ENCODE measurements around the gene USP31.
"Not testable (repeated sequence)": the region's sequence is repeated elsewhere in the genome, so short reads cannot be mapped to it uniquely, and the experiment has no call there.

Gene USP31

GRCh38 chr16:23146877-23147601, 2.2 kb downstream of the USP31 start:
- Histone ChIP-seq H3K4me3 (ENCODE audit: insufficient read depth, low read depth, low read length) (no peak overlapping the region), H3K4me1 (ENCODE audit: control insufficient read depth, insufficient read depth, low read length) (peaks cover 17% of the 10 kb centered on the region)
- 78 to 85% methylated on average over 17 of the region's 17 CpGs for WGBS, 2 experiments

GRCh38 chr16:23145608-23146007, 3.6 kb downstream of the USP31 start:
- Histone ChIP-seq H3K4me1 (ENCODE audit: control insufficient read depth, insufficient read depth, low read length) (peaks cover 17% of the 10 kb centered on the region), H3K4me3 (ENCODE audit: insufficient read depth, low read depth, low read length) (no peak overlapping the region), H3K36me3 (ENCODE audit: control insufficient read depth, insufficient read depth, low read length) (no peaks in the 10 kb centered on the region), H3K9me3 (ENCODE audit: control insufficient read depth, low read length) (no peaks in the 10 kb centered on the region), H3K27me3 (ENCODE audit: control insufficient read depth, insufficient read depth, low read length, poor library complexity, severe bottlenecking) (peaks cover 8% of the 10 kb centered on the region), H3K27ac (ENCODE audit: insufficient read depth, low read depth, low read length, poor library complexity, severe bottlenecking) (no peak overlapping the region)
- WGBS, 2 experiments: 61 to 69% methylated on average over 3 of the region's 3 CpGs

More at GRCh38 chr16:23146877-23147601, 2.2 kb downstream of the USP31 start:
- Histone ChIP-seq H3K36me3 (ENCODE audit: control insufficient read depth, insufficient read depth, low read length) (no peaks in the 10 kb centered on the region), H3K9me3 (ENCODE audit: control insufficient read depth, low read length) (no peaks in the 10 kb centered on the region), H3K27ac (ENCODE audit: insufficient read depth, low read depth, low read length, poor library complexity, severe bottlenecking) (no peak overlapping the region), H3K27me3 (ENCODE audit: control insufficient read depth, insufficient read depth, low read length, poor library complexity, severe bottlenecking) (peaks cover 15% of the 10 kb centered on the region)

DNA sequence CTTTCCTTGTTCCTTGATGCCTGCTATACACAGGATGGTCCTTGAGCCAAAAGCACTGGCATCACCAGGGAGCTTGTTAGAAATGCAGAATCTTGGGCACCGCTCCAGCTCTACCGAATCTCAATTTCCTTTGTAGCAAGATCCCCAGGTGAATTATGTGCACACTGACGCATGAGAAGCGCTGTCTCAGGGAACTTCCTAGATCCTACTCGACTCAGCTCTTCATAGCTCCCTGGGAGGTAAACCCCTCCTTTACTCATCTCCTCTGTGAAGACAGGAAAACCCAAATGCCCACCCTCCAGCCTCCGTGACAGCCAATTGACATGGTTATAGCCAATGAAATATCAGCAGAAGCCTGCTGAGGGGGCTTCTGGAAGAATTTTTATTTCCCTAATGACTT, 4.1 kb downstream of the USP31 start:
- H3K36me3 ChIP-seq (ENCODE audit: control insufficient read depth, insufficient read depth, low read length): no peaks in the 10 kb centered on the region
- H3K4me1 ChIP-seq (ENCODE audit: control insufficient read depth, insufficient read depth, low read length): peaks cover 17% of the 10 kb centered on the region
- peaks cover 4% of the 10 kb centered on the region for H3K27me3 ChIP-seq (ENCODE audit: control insufficient read depth, insufficient read depth, low read length, poor library complexity, severe bottlenecking)
- H3K9me3 ChIP-seq (ENCODE audit: control insufficient read depth, low read length): no peaks in the 10 kb centered on the region
- WGBS, 2 experiments: 52 to 54% methylated on average over 6 of the region's 6 CpGs
- no peak overlapping the region for H3K27ac ChIP-seq (ENCODE audit: insufficient read depth, low read depth, low read length, poor library complexity, severe bottlenecking)
- H3K4me3 ChIP-seq (ENCODE audit: insufficient read depth, low read depth, low read length): no peak overlapping the region

- not testable (repeated sequence) for H3K27ac ChIP-seq (ENCODE audit: insufficient read depth, low read depth, low read length, poor library complexity, severe bottlenecking); H3K4me3 ChIP-seq (ENCODE audit: insufficient read depth, low read depth, low read length)
- 96 to 97% methylated on average over 9 of the region's 9 CpGs for WGBS, 2 experiments
Measured at GRCh38 chr16:23144393-23144792, 4.9 kb downstream of the USP31 start.

GRCh38 chr16:23143391-23143790, 5.9 kb downstream of the USP31 start:
- Histone ChIP-seq H3K27me3 (ENCODE audit: control insufficient read depth, insufficient read depth, low read length, poor library complexity, severe bottlenecking) (no peaks in the 10 kb centered on the region), H3K4me1 (ENCODE audit: control insufficient read depth, insufficient read depth, low read length) (peaks cover 14% of the 10 kb centered on the region), H3K9me3 (ENCODE audit: control insufficient read depth, low read length) (no peaks in the 10 kb centered on the region), H3K27ac (ENCODE audit: insufficient read depth, low read depth, low read length, poor library complexity, severe bottlenecking) (no peak overlapping the region), H3K36me3 (ENCODE audit: control insufficient read depth, insufficient read depth, low read length) (no peaks in the 10 kb centered on the region), H3K4me3 (ENCODE audit: insufficient read depth, low read depth, low read length) (no peak overlapping the region)
- WGBS, 2 experiments: 90 to 93% methylated on average over 3 of the region's 3 CpGs

More at GRCh38 chr16:23144393-23144792, 4.9 kb downstream of the USP31 start:
- H3K9me3 ChIP-seq (ENCODE audit: control insufficient read depth, low read length); H3K36me3 ChIP-seq (ENCODE audit: control insufficient read depth, insufficient read depth, low read length); H3K27me3 ChIP-seq (ENCODE audit: control insufficient read depth, insufficient read depth, low read length, poor library complexity, severe bottlenecking): not testable (repeated sequence)
- H3K4me1 ChIP-seq (ENCODE audit: control insufficient read depth, insufficient read depth, low read length): peaks cover 14% of the 10 kb centered on the region

- no peaks in the 10 kb centered on the region for H3K27me3 ChIP-seq (ENCODE audit: control insufficient read depth, insufficient read depth, low read length, poor library complexity, severe bottlenecking)
- no peak overlapping the region for H3K4me3 ChIP-seq (ENCODE audit: insufficient read depth, low read depth, low read length)
- peaks cover 14% of the 10 kb centered on the region for H3K4me1 ChIP-seq (ENCODE audit: control insufficient read depth, insufficient read depth, low read length)
- 91 to 92% methylated on average over 7 of the region's 7 CpGs for WGBS, 2 experiments
- no peaks in the 10 kb centered on the region for H3K36me3 ChIP-seq (ENCODE audit: control insufficient read depth, insufficient read depth, low read length)
- no peaks in the 10 kb centered on the region for H3K9me3 ChIP-seq (ENCODE audit: control insufficient read depth, low read length)
- no peak overlapping the region for H3K27ac ChIP-seq (ENCODE audit: insufficient read depth, low read depth, low read length, poor library complexity, severe bottlenecking)
Measured at GRCh38 chr16:23141959-23142740, 7.1 kb downstream of the USP31 start.

DNA sequence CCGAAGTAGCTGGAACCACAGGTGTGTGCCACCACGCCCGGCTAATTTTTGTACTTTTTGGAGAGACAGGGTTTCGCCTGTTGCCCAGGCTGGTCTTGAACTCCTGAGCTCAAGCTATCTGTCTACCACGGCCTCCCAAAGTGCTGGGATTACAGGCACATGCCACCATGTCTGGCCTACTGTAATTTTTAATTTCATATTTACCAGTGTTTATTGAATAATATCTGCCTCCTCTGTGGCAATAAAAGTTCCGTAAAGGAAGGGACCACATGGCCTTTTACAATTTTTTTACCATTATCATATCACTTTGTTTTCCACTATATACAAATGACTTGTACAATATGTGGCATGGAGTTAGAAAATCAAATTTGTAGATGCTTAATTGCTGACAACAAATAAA, 7.8 kb downstream of the USP31 start:
- Histone ChIP-seq H3K4me3 (ENCODE audit: insufficient read depth, low read depth, low read length) (no peak overlapping the region), H3K9me3 (ENCODE audit: control insufficient read depth, low read length) (no peaks in the 10 kb centered on the region), H3K4me1 (ENCODE audit: control insufficient read depth, insufficient read depth, low read length) (peaks cover 9% of the 10 kb centered on the region), H3K27ac (ENCODE audit: insufficient read depth, low read depth, low read length, poor library complexity, severe bottlenecking) (no peak overlapping the region), H3K27me3 (ENCODE audit: control insufficient read depth, insufficient read depth, low read length, poor library complexity, severe bottlenecking) (no peaks in the 10 kb centered on the region), H3K36me3 (ENCODE audit: control insufficient read depth, insufficient read depth, low read length) (no peaks in the 10 kb centered on the region)
- WGBS, 2 experiments: 93 to 94% methylated on average over 5 of the region's 6 CpGs

GRCh38 chr16:23141033-23141432, 8.2 kb downstream of the USP31 start:
- Histone ChIP-seq H3K9me3 (ENCODE audit: control insufficient read depth, low read length) (no peaks in the 10 kb centered on the region), H3K36me3 (ENCODE audit: control insufficient read depth, insufficient read depth, low read length) (no peaks in the 10 kb centered on the region), H3K27me3 (ENCODE audit: control insufficient read depth, insufficient read depth, low read length, poor library complexity, severe bottlenecking) (no peaks in the 10 kb centered on the region), H3K27ac (ENCODE audit: insufficient read depth, low read depth, low read length, poor library complexity, severe bottlenecking) (no peak overlapping the region), H3K4me1 (ENCODE audit: control insufficient read depth, insufficient read depth, low read length) (peaks cover 8% of the 10 kb centered on the region), H3K4me3 (ENCODE audit: insufficient read depth, low read depth, low read length) (no peak overlapping the region)
- 88 to 94% methylated on average over 3 of the region's 3 CpGs for WGBS, 2 experiments

DNA sequence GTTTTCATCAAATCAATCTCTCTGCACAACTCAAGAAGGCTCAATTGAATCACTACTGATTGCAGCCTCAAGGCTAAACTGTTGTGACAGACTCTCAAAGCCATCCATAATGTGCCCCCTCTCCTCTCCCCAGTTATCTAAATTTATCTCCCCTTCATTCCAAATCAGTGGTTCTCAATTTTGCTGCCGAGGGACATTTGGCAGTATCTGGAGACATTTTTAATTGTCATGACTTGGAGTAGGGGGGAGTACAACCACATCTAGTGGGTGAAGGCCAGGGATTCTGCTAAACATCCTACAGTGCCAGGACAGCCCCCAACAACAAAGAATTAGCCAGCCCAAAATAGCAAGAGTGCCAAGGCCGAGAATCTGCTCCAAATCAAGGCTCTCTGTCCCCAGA, 9.1 kb downstream of the USP31 start:
- Histone ChIP-seq H3K4me1 (ENCODE audit: control insufficient read depth, insufficient read depth, low read length) (peaks cover 2% of the 10 kb centered on the region), H3K27me3 (ENCODE audit: control insufficient read depth, insufficient read depth, low read length, poor library complexity, severe bottlenecking) (no peaks in the 10 kb centered on the region), H3K36me3 (ENCODE audit: control insufficient read depth, insufficient read depth, low read length) (no peaks in the 10 kb centered on the region), H3K9me3 (ENCODE audit: control insufficient read depth, low read length) (no peaks in the 10 kb centered on the region), H3K27ac (ENCODE audit: insufficient read depth, low read depth, low read length, poor library complexity, severe bottlenecking) (no peak overlapping the region), H3K4me3 (ENCODE audit: insufficient read depth, low read depth, low read length) (no peak overlapping the region)
- WGBS, 2 experiments: 97 to 98% methylated on average over 2 of the region's 2 CpGs

DNA sequence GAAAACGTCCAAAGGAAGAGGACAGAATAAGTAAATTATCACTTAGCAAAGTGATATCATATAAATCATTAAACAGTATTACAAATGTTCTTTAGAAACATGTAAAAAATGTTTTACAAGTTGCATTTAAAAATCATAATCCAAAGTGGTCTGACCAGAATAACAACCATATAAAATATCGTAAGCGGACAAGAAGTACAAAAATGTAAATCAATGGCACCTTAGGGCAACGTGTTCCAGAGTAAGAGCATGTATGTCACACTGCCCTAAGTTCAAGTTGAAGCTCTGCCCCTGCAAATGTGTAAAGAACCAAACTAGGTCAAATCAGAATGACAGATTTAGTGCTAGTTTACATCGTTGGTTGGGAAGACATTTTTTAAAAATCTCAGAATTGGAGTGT, 11.4 kb downstream of the USP31 start:
- Histone ChIP-seq H3K4me1 (ENCODE audit: control insufficient read depth, insufficient read depth, low read length) (peaks cover 2% of the 10 kb centered on the region), H3K4me3 (ENCODE audit: insufficient read depth, low read depth, low read length) (no peak overlapping the region), H3K27ac (ENCODE audit: insufficient read depth, low read depth, low read length, poor library complexity, severe bottlenecking) (no peak overlapping the region), H3K9me3 (ENCODE audit: control insufficient read depth, low read length) (no peaks in the 10 kb centered on the region), H3K36me3 (ENCODE audit: control insufficient read depth, insufficient read depth, low read length) (no peaks in the 10 kb centered on the region), H3K27me3 (ENCODE audit: control insufficient read depth, insufficient read depth, low read length, poor library complexity, severe bottlenecking) (no peaks in the 10 kb centered on the region)
- 93 to 97% methylated on average over 4 of the region's 5 CpGs for WGBS, 2 experiments
